Activated B cell treated with CpG ODN at 0.5 μM for 24 hours (primary cell): ENCODE measurements around the gene CLVS2. TPM values are rescaled to one million over a fixed set of nuclear protein-coding genes. Genes with fewer than 3 reads are reported as not detected.

Experiments
- ATAC-seq: fragments of 200-7000 bp; cut with Tn5 transposase; one replicate; pipeline ENCODE4 v1.10.0; 2021; ENCODE audit warnings: low read depth, mild to moderate bottlenecking, moderate library complexity
- CTCF ChIA-PET: fragments of 350-600 bp; sonication (Branson Sonifier 250); formaldehyde crosslinking; loops from one replicate; lab custom pipeline; 2021; ENCODE audit warnings: antibody characterized with exemption; lab: Charles Lee
- POLR2A ChIA-PET: fragments of 350-600 bp; sonication (Branson Sonifier 250); formaldehyde crosslinking; loops from one replicate; lab custom pipeline; 2021; ENCODE audit warnings: antibody characterized with exemption; lab: Charles Lee
- DNase-seq: peaks from one replicate; pipeline ENCODE4 v3.0.0; 2022
- H3K27ac Mint-ChIP-seq: one replicate; pipeline ENCODE4 v1.8.0; 2020; ENCODE audit warnings: mixed read lengths
- H3K27me3 Mint-ChIP-seq: one replicate; pipeline ENCODE4 v1.8.0; 2021; ENCODE audit warnings: mixed read lengths
- H3K36me3 Mint-ChIP-seq: one replicate; pipeline ENCODE4 v1.8.0; 2021; ENCODE audit warnings: low read depth, mixed read lengths
- H3K4me1 Mint-ChIP-seq: one replicate; pipeline ENCODE4 v1.8.0; 2021; ENCODE audit warnings: mixed read lengths
- H3K4me3 Mint-ChIP-seq: one replicate; pipeline ENCODE4 v1.8.0; 2020; ENCODE audit warnings: mild to moderate bottlenecking, mixed read lengths
- H3K9me3 Mint-ChIP-seq: one replicate; pipeline ENCODE4 v1.8.0; 2020; ENCODE audit warnings: mixed read lengths
- CTCF ChIP-seq: fragments of 200-600 bp; IDR thresholded peaks from one replicate; pipeline ENCODE4 v1.8.0; 2022; ENCODE audit warnings: antibody characterized with exemption, mild to moderate bottlenecking
- intact Hi-C: fragments of 100-400 bp; cut with micrococcal nuclease; formaldehyde crosslinking; loops from one replicate; pipeline ENCODE4 v1.15.1; 2024
- total RNA-seq: library from RNA; stranded (reverse); gene quantifications from 2 replicates; pipeline ENCODE4 v1.2.3, GENCODE V29; 2022

Gene CLVS2
- total RNA-seq, 1 donor from 2014 or later = not detected

DNA sequence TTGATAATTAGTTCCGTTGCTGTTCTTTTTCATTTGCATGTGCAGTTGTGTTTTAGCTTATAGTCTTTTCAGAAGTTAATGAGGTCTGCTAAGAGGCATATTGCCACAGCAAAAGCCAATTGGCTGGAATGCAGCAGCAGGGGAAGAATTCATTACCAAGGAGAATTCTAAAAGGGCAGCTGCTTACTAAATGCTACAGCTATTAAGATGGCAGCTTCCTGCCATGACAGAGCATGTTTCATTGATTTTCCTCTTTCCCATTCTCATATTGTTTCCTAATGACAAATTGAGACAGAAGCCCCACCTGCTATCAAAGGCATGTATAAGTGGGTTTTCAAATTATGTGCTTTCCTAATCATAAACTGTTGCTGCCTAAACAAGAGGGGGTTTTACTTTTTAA, 66.6 kb downstream of the CLVS2 start:
- no peak overlapping the region for H3K4me3 Mint-ChIP-seq
- no peaks in the 10 kb centered on the region for H3K9me3 Mint-ChIP-seq
- ChIA-PET POLR2A (no interaction called here), CTCF (no interaction called here)
- intact Hi-C loops = no loop called here
- no peak overlapping the region for H3K27ac Mint-ChIP-seq
- no peaks in the 10 kb centered on the region for H3K27me3 Mint-ChIP-seq
- TF ChIP-seq CTCF = no peak
- no peaks in the 10 kb centered on the region for H3K36me3 Mint-ChIP-seq
- ATAC-seq (no peak), DNase-seq (no peak)
- no peaks in the 10 kb centered on the region for H3K4me1 Mint-ChIP-seq

DNA sequence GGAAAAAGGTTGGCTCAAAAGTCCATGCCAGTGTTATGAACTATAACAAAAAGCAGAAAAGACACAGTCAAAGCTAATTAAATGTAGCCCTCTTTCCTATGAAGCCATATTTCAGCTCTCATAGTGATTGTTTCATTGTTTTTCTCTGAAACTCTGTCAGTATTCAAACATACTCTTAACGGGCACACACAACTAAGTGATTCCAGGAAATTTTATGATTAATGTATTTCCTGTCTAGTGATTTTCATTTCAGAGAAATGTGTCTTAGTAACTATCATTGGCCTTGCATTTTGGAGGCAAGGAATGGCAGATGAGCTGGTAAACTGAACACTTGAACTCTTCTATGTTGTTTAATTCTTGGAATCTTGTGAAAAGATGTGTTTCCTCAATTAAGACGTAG, 68.0 kb downstream of the CLVS2 start:
- no peak for DNase-seq
- ChIA-PET CTCF (no interaction called here), POLR2A (no interaction called here)
- no peaks in the 10 kb centered on the region for H3K36me3 Mint-ChIP-seq
- no peaks in the 10 kb centered on the region for H3K27me3 Mint-ChIP-seq
- no peaks in the 10 kb centered on the region for H3K4me1 Mint-ChIP-seq
- no peak overlapping the region for H3K4me3 Mint-ChIP-seq
- no peak for TF ChIP-seq CTCF
- no peak overlapping the region for H3K27ac Mint-ChIP-seq
- no peaks in the 10 kb centered on the region for H3K9me3 Mint-ChIP-seq
- no peak for ATAC-seq
- intact Hi-C loops = no loop called here

GRCh38 chr6:123074616-123075015, 78.6 kb downstream of the CLVS2 start:
- H3K36me3 Mint-ChIP-seq = no peaks in the 10 kb centered on the region
- no peaks in the 10 kb centered on the region for H3K27me3 Mint-ChIP-seq

DNA sequence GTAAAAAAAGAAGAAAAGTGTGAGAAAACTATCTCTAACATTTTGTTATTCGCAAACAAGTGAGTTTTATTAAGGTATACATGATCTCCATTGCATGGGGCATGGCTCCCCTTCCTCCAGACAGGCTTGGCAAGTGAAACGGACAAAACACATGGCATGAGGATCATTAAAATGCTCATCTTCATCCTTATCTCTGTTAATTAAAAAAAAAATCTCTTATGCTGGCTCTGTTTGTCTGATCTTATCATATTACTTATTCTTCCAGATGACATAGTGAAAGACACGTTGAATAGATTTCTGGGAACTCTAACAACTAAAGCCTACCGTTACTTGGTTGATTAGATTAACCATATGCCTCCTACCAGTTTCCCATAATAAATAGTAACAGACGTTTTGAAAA, 89.4 kb downstream of the CLVS2 start:
- TF ChIP-seq CTCF = no peak
- no peak for ATAC-seq
- Mint-ChIP-seq H3K9me3 (no peaks in the 10 kb centered on the region), H3K4me3 (no peak overlapping the region), H3K27me3 (no peaks in the 10 kb centered on the region), H3K4me1 (no peaks in the 10 kb centered on the region), H3K36me3 (no peaks in the 10 kb centered on the region), H3K27ac (no peak overlapping the region)
- DNase-seq = no peak
- intact Hi-C loops = no loop called here
- CTCF ChIA-PET = no interaction called here
- POLR2A ChIA-PET = no interaction called here

More at GRCh38 chr6:123074616-123075015, 78.6 kb downstream of the CLVS2 start:
- no peak for ATAC-seq
- DNase-seq = no peak
- Mint-ChIP-seq H3K27ac (no peak overlapping the region), H3K9me3 (no peaks in the 10 kb centered on the region), H3K4me3 (no peak overlapping the region), H3K4me1 (no peaks in the 10 kb centered on the region)
- TF ChIP-seq CTCF = no peak
- intact Hi-C loops = no loop called here
- POLR2A ChIA-PET = no interaction called here
- CTCF ChIA-PET = no interaction called here

GRCh38 chr6:123089226-123089625, 93.2 kb downstream of the CLVS2 start:
- Mint-ChIP-seq H3K36me3 (no peaks in the 10 kb centered on the region), H3K27ac (no peak overlapping the region), H3K4me3 (no peak overlapping the region), H3K27me3 (no peaks in the 10 kb centered on the region), H3K4me1 (no peaks in the 10 kb centered on the region), H3K9me3 (no peaks in the 10 kb centered on the region)
- TF ChIP-seq CTCF = no peak
- ChIA-PET CTCF (no interaction called here), POLR2A (no interaction called here)
- intact Hi-C loops = no loop called here
- no peak for DNase-seq
- no peak for ATAC-seq
